ENCODE measurements around the gene TUBB. TPM values are rescaled to one million over a fixed set of nuclear protein-coding genes. Genes with fewer than 3 reads are reported as not detected.
"Not testable (repeated sequence)": the region's sequence is repeated elsewhere in the genome, so short reads cannot be mapped to it uniquely, and the experiment has no call there.

Gene TUBB
- total RNA-seq, 4 donors from 2014 or later, result 69.9 to 188 (median 95.6) TPM

GRCh38 chr6:30717129-30717844, 2.9 kb upstream of the TUBB start, which contains the start of gene MDC1:
MDC1 (minus strand) TSS chr6:30717281; CDS start chr6:30715175, 2,106 bp downstream.
- H3K36me3 ChIP-seq, result peaks cover 0 to 21% (median 0%) of the 10 kb centered on the region in 3 donors
- TF ChIP-seq POLR2A (IDR thresholded peaks at IDR 0.05) (peak; percentile 91 to 95), CTCF (IDR thresholded peaks at IDR 0.05) (peak in 5 of 6 experiments; percentile 18 to 62 (median 59))

GRCh38 chr6:30717845-30718720, 2.1 kb upstream of the TUBB start:
- H3K36me3 ChIP-seq, result peaks cover 0 to 18% (median 0%) of the 10 kb centered on the region in 3 donors
- TF ChIP-seq POLR2A (IDR thresholded peaks at IDR 0.05), result peak in 1 of 2 donors; percentile 4
- H3K4me3 ChIP-seq, result peak overlapping the region; percentile 26 to 63 (median 54)
- not testable (repeated sequence) for H3K27me3 ChIP-seq, H3K9me3 ChIP-seq
- peaks cover 0 to 34% (median 7%) of the 10 kb centered on the region in 4 donors for H3K4me1 ChIP-seq
- peak overlapping the region; percentile 74 to 92 (median 90) for H3K27ac ChIP-seq
- DNase-seq, result peak in 1 of 3 donors; percentile 50

More at GRCh38 chr6:30717129-30717844, 2.9 kb upstream of the TUBB start, which contains the start of gene MDC1:
- Histone ChIP-seq H3K4me1 (peaks cover 0 to 26% (median 6%) of the 10 kb centered on the region in 4 donors), H3K27ac (peak within 1 kb of the TSS; percentile 91 to 96 (median 93)), H3K9me3 (no peaks in the 10 kb centered on the region), H3K27me3 (no peaks in the 10 kb centered on the region), H3K4me3 (peak within 1 kb of the TSS; percentile 51 to 84 (median 68))
- peak; percentile 99 to 100 (median 99) for DNase-seq

GRCh38 chr6:30719356-30719755, 796 bp upstream of the TUBB start:
- peaks cover 0 to 18% (median 0%) of the 10 kb centered on the region in 3 donors for H3K36me3 ChIP-seq
- DNase-seq, result no peak
- no peaks in the 10 kb centered on the region for H3K9me3 ChIP-seq
- no peak for TF ChIP-seq POLR2A (IDR thresholded peaks at IDR 0.05)
- no peaks in the 10 kb centered on the region for H3K27me3 ChIP-seq
- H3K4me3 ChIP-seq, result peak overlapping the region; percentile 69 to 71 (median 70)
- H3K27ac ChIP-seq, result peak overlapping the region; percentile 90 to 95 (median 92)
- peaks cover 0 to 46% (median 7%) of the 10 kb centered on the region in 4 donors for H3K4me1 ChIP-seq

- Histone ChIP-seq H3K9me3 (no peaks in the 10 kb centered on the region), H3K27ac (peak overlapping the region; percentile 90 to 95 (median 92)), H3K4me1 (peaks cover 0 to 46% (median 7%) of the 10 kb centered on the region in 4 donors), H3K4me3 (peak overlapping the region; percentile 69 to 71 (median 70)), H3K27me3 (no peaks in the 10 kb centered on the region), H3K36me3 (peaks cover 0 to 31% (median 0%) of the 10 kb centered on the region in 3 donors)
- no peak for TF ChIP-seq POLR2A (IDR thresholded peaks at IDR 0.05)
- TF ChIP-seq CTCF (IDR thresholded peaks at IDR 0.05), result no peak
- DNase-seq, result peak; percentile 79 to 90 (median 85)
These were observed 616 bp downstream of the TUBB start for GRCh38 chr6:30720738-30721197.

GRCh38 chr6:30721198-30722024, 1.3 kb downstream of the TUBB start:
- no peaks in the 10 kb centered on the region for H3K9me3 ChIP-seq
- peaks cover 0 to 38% (median 0%) of the 10 kb centered on the region in 3 donors for H3K36me3 ChIP-seq
- no peaks in the 10 kb centered on the region for H3K27me3 ChIP-seq
- H3K4me1 ChIP-seq, result peaks cover 0 to 41% (median 5%) of the 10 kb centered on the region in 4 donors
- TF ChIP-seq CTCF (IDR thresholded peaks at IDR 0.05) (peak; percentile 54 to 77 (median 64)), POLR2A (IDR thresholded peaks at IDR 0.05) (no peak)
- peak; percentile 89 to 96 (median 93) for DNase-seq
- H3K4me3 ChIP-seq, result peak overlapping the region; percentile 69 to 71 (median 70)
- peak overlapping the region; percentile 90 to 95 (median 92) for H3K27ac ChIP-seq

GRCh38 chr6:30722025-30722279, 1.8 kb downstream of the TUBB start:
- H3K4me3 ChIP-seq, result peak overlapping the region; percentile 69 to 71 (median 70)

More at GRCh38 chr6:30722025-30722279, 1.8 kb downstream of the TUBB start:
- H3K4me1 ChIP-seq, result peaks cover 0 to 38% (median 4%) of the 10 kb centered on the region in 4 donors
- peak overlapping the region; percentile 90 to 95 (median 92) for H3K27ac ChIP-seq
- H3K9me3 ChIP-seq, H3K27me3 ChIP-seq: not testable (repeated sequence)
- peaks cover 0 to 43% (median 0%) of the 10 kb centered on the region in 3 donors for H3K36me3 ChIP-seq
- peak in 2 of 3 donors; percentile 25 to 61 for DNase-seq
